ENCODE results near the gene AMIGO3. TPM values are rescaled to one million over a fixed set of nuclear protein-coding genes. Genes with fewer than 3 reads are reported as not detected.

Gene AMIGO3, protein sequence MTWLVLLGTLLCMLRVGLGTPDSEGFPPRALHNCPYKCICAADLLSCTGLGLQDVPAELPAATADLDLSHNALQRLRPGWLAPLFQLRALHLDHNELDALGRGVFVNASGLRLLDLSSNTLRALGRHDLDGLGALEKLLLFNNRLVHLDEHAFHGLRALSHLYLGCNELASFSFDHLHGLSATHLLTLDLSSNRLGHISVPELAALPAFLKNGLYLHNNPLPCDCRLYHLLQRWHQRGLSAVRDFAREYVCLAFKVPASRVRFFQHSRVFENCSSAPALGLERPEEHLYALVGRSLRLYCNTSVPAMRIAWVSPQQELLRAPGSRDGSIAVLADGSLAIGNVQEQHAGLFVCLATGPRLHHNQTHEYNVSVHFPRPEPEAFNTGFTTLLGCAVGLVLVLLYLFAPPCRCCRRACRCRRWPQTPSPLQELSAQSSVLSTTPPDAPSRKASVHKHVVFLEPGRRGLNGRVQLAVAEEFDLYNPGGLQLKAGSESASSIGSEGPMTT
- 0.17 to 1.5 TPM (median 0.82 TPM) in 5 replicates for total RNA-seq (2022; extraction: Qiagen RNA extraction)

DNA sequence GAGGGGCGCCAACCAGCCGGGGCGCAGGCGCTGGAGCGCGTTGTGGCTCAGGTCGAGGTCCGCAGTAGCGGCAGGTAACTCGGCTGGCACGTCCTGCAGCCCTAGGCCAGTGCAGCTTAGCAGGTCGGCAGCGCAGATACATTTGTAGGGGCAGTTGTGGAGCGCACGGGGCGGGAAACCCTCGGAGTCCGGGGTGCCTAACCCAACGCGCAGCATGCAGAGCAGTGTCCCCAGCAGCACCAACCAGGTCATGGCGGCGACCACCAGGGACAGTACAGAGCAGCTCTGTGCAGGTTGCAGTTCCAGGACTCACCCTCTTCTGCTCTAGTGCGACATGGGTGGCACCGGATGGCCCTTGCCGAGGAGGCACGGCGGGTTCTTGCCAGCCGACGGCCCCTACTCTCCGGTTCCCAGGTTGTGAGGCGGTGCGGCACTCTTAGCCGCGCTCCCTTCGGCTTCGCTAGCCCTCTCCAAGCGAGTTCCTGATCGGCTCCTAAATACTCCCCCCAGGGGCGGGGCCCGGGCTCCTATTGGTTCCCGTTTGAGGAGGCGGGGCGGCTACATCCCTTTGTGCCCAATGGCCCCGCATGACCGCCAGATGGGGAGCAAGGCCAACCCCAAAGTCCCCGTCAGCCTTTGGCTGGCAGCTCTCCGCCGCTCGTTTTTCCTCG lies at the start of gene AMIGO3:
Gene AMIGO3, minus strand, starts transcription at position 471 of the 671 bp plus-strand sequence. Its CDS starts 219 bp downstream, at position 252.

DNA sequence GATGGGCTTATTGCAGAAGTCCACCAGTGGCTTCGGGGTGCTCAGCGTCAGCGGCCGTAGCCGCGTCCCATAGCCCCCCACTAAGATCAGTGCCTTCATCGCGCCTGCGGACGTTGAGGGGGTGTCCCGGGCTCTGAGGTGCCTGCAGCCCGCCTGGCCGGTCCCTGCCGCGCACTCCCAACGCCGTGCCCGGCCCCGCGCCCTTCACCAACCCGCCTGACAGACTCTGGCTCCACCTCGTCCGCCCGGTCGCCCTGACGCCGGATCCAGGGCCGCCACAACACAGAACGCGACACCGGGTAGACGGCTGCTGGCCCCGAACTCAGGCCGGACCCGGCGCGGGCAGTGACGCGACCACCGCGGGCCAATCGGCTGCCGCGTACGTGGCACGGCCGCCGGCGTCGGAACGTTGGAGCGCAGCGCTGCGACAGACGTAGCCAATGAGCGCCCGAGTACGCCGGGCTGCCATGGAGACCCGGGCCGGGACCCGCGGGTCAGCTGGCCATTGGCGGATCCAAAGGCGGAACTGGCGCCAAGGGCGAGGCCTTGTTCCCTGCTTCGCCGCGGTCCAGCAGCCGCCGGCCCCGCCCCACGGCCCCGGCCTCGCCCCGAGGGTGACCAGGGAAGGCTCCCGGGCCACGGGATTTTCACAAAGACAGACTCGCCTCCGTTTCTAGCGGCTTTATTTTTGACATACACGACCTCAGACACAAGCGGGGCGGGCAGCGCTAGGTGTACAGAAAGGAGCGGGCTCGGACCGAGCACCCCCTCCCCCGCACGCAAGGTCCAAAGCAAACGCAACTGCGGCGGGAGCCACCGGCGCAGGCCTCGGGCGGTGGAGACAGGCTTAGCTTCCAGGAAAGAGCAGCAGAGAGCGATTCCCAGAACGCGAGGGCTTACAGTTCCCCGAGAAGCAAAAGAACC lies 4.4 kb upstream of the AMIGO3 start, which contains the start of gene GMPPB:
Gene GMPPB, minus strand, starts transcription at position 324 of the 924 bp plus-strand sequence. Its CDS starts 225 bp downstream, at position 99.

DNA sequence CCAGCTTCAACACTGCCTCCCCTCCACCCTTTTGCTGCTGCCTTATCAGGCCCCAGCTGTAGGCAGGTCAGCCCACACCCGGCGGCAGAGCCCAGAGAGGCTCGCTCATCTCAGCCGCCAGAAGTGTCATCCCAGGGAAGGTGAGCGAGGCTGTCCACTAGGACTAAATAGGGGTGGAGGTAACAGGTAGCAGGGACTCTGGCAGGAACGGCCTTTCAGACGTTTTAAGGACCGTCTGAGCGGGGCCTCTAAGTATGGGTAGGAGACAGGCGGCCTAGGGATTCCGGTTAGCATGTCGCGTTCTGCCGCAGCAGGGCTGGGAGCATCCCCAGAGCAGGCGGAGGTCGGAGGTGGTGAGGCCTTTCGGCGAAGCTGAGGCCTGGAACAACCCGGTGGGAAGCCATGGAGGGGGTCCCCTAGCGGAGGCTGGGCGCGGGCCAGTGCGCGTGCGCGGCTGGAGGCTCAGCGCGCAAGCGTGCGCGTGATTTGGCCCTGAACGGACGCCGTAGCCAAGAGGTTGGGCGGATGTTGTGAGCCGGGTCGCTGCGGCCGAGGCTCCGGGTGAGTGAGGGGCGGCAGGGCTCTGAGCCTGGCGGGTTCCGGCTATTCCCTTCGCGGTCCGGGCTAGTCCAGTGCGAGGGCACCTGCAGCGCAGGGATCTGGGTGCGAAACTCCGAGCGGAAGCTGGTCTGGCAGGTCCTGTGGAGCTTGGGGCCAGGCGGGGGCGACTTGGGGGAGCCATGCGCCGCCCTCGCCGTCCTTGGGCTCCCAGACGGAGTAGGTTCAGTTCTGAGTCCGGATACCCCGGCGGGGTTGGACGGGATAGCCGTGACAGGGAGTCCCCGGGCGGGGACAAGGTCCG lies 30.2 kb downstream of the AMIGO3 start, which contains the start of the genes MST1 and RNF123:
Gene MST1, minus strand, starts transcription at position 429 of the 862 bp plus-strand sequence. CDS start 783 bp downstream, outside the sequence.
Gene RNF123, plus strand, starts transcription at position 512 of the 862 bp plus-strand sequence. CDS start 1,609 bp downstream, outside the sequence.

DNA sequence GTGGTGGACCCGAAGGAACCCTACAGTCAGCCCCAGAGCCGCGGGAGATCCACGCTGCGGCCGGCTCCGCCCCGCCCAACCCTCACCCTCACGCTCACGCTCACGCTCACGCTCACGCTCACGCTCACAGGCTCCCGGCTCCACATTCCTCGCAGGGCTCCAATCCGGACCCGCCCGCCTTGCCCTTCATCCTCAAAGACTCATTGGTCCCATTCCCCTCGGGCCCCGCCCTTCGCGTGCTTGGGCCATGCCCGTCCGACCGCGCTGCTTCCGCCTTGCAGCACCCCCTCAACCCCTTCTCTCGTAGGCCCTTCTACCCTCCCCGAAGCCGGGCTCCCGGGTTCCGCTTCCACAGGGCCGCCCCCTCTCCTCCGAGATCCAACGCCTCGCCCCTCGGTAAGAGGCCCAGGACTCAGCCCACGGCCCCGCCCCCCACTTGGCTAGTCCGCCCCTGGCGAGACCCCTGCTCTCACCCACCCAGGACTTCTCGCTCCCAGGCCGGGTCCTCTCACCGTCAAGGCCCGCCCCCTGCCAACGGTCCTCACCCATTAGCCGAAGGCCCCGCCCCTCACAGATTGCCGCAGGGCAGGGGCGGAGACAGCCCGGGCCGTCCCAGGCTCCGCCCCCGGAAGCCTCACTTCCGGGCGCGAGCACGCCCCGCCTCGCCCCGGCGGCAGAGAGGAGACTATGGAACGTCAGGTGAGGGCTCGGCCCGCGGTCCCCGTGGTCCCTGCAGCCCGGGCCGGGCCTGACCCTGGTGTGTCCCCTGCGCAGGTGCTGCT lies 45.6 kb downstream of the AMIGO3 start, which contains the start of gene APEH:
Gene APEH, plus strand, starts transcription at position 637 of the 782 bp plus-strand sequence. Its CDS starts 51 bp downstream, at position 688.

Other genes starting within 250 kb of the AMIGO3 start
- 47.6 to 60.8 TPM (median 57.1 TPM) in 5 replicates for gene DAG1, start 249.4 kb downstream of the AMIGO3 start, total RNA-seq (2022; extraction: Qiagen RNA extraction)
- 0.09 to 0.41 TPM (median 0.13 TPM) in 5 replicates for gene BSN, start 165.2 kb downstream of the AMIGO3 start, total RNA-seq (2022; extraction: Qiagen RNA extraction)
- 59.7 to 71.2 TPM (median 63.7 TPM) in 5 replicates for gene APEH, start 45.3 kb downstream of the AMIGO3 start, total RNA-seq (2022; extraction: Qiagen RNA extraction)
- 1.3 to 1.9 TPM (median 1.6 TPM) in 5 replicates for gene MST1, start 30.2 kb downstream of the AMIGO3 start, total RNA-seq (2022; extraction: Qiagen RNA extraction)
- gene RNF123, start 30.1 kb downstream of the AMIGO3 start, total RNA-seq (2022; extraction: Qiagen RNA extraction), result 10.2 to 16.4 TPM (median 14.9 TPM) in 5 replicates
- gene GMPPB, start 4.3 kb upstream of the AMIGO3 start, total RNA-seq (2022; extraction: Qiagen RNA extraction), result 14.4 to 20.6 TPM (median 19.5 TPM) in 5 replicates
- gene IP6K1, start 66.9 kb upstream of the AMIGO3 start, total RNA-seq (2022; extraction: Qiagen RNA extraction), result 19.0 to 22.9 TPM (median 21.8 TPM) in 5 replicates
- gene CDHR4, start 80.2 kb upstream of the AMIGO3 start, total RNA-seq (2022; extraction: Qiagen RNA extraction), result 0.10 to 0.64 TPM (median 0.22 TPM) in 5 replicates
- 1.4 to 3.1 TPM (median 2.1 TPM) in 5 replicates for gene INKA1, start 83.6 kb upstream of the AMIGO3 start, total RNA-seq (2022; extraction: Qiagen RNA extraction)
- gene UBA7, start 94.3 kb upstream of the AMIGO3 start, total RNA-seq (2022; extraction: Qiagen RNA extraction), result 0.30 to 0.70 TPM (median 0.41 TPM) in 5 replicates
- gene TRAIP, start 136.9 kb upstream of the AMIGO3 start, total RNA-seq (2022; extraction: Qiagen RNA extraction), result 10.2 to 14.5 TPM (median 13.8 TPM) in 5 replicates
- gene CAMKV, start 150.2 kb upstream of the AMIGO3 start, total RNA-seq (2022; extraction: Qiagen RNA extraction), result 0.16 to 0.32 TPM (median 0.21 TPM) in 5 replicates
- gene MST1R, start 184.2 kb upstream of the AMIGO3 start, total RNA-seq (2022; extraction: Qiagen RNA extraction), result 6.1 to 8.3 TPM (median 7.6 TPM) in 5 replicates
- gene MON1A, start 210.1 kb upstream of the AMIGO3 start, total RNA-seq (2022; extraction: Qiagen RNA extraction), result 5.1 to 9.5 TPM (median 8.1 TPM) in 5 replicates
- gene RBM6, start 220.5 kb upstream of the AMIGO3 start, total RNA-seq (2022; extraction: Qiagen RNA extraction), result 21.9 to 27.2 TPM (median 25.8 TPM) in 5 replicates

All from A549 treated with Mapracorat at 1 μM for 4 hours (cell line).